HT1080 (cell line): ENCODE data around the gene CDY1B. TPM values are rescaled to one million over a fixed set of nuclear protein-coding genes. Genes with fewer than 3 reads are reported as not detected.
"Not testable (repeated sequence)": the region's sequence is repeated elsewhere in the genome, so short reads cannot be mapped to it uniquely, and the experiment has no call there.

ENCODE experiments used
- DNase-seq: peaks from one replicate; pipeline ENCODE4 v3.0.0-alpha.2; 2015; ENCODE audit warnings: low read depth
- polyA plus RNA-seq, 2 experiments: library from polyadenylated mRNA; depleted of rRNA; stranded (reverse); fragments of >200 nt; gene quantifications; 2 replicates each; pipeline ENCODE4 v1.2.3, GENCODE V29; 2015
- total RNA-seq: library from RNA; depleted of rRNA; stranded (reverse); fragments of >200 nt; shearing (Covaris generic); gene quantifications from 2 replicates; pipeline ENCODE4 v1.2.3, GENCODE V29; 2014; rRNA removed

CDY1B gene
- not detected in 2 replicates for total RNA-seq
- not detected in 2 replicates for polyA plus RNA-seq (2015; cell fraction: cytosol; rRNA removed)
- polyA plus RNA-seq (2015; cell fraction: nucleus; rRNA removed): not detected in 2 replicates

- not testable (repeated sequence) for DNase-seq
Measured at GRCh38 chrY:24047919-24048318, at the start of gene CDY1B. Gene CDY1B, minus strand, starts transcription at chrY:24048019. Its CDS starts 331 bp downstream, at chrY:24047688.

GRCh38 chrY:24049525-24049924 is 1.7 kb upstream of the CDY1B start:
- DNase-seq: not testable (repeated sequence)

GRCh38 chrY:24043209-24043608 is 4.6 kb downstream of the CDY1B start:
- not testable (repeated sequence) for DNase-seq

GRCh38 chrY:24039008-24039718 is 8.7 kb downstream of the CDY1B start:
- DNase-seq: not testable (repeated sequence)

- DNase-seq: not testable (repeated sequence)
Measured at GRCh38 chrY:24026212-24027103, 21.4 kb downstream of the CDY1B start.
